Left lung (tissue), 10 donors: ENCODE results near the gene UNC13C. TPM values are rescaled to one million over a fixed set of nuclear protein-coding genes. Genes with fewer than 3 reads are reported as not detected.

Experiments
- ATAC-seq: fragments of 200-7000 bp; cut with Tn5 transposase; one replicate; pipeline ENCODE4 v1.9.1; 2020; ENCODE audit warnings: moderate library complexity
- DNase-seq, 4 donors: peaks; one replicate each; pipeline ENCODE4 v3.0.0-alpha.2; 2013 to 2020
- H3K27ac ChIP-seq, 2 donors: fragments of 200-600 bp; sonication (generic) in 1 of 2; one replicate each; pipeline versions ENCODE4 v1.5.0 to v1.8.0; 2020 to 2021
- H3K27me3 ChIP-seq, 2 donors: fragments of 200-600 bp; sonication (generic) in 1 of 2; one replicate each; pipeline versions ENCODE4 v1.5.0 to v1.8.0; 2020 to 2021
- H3K36me3 ChIP-seq, 2 donors: fragments of 200-600 bp; sonication (generic) in 1 of 2; one replicate each; pipeline versions ENCODE4 v1.5.0 to v1.8.0; 2020 to 2021
- H3K4me1 ChIP-seq, 2 donors: fragments of 200-600 bp; one replicate each; pipeline ENCODE4 v1.8.0; 2021
- H3K4me3 ChIP-seq, 2 donors: fragments of 200-600 bp; sonication (generic) in 1 of 2; one replicate each; pipeline versions ENCODE4 v1.5.0 to v1.8.0; 2020 to 2021; ENCODE audit warnings: mild to moderate bottlenecking in 1 of 2
- H3K9me3 ChIP-seq, 2 donors: fragments of 200-600 bp; sonication (generic) in 1 of 2; one replicate each; pipeline versions ENCODE4 v1.5.0 to v1.8.0; 2020 to 2021
- CTCF ChIP-seq, 2 donors: fragments of 200-600 bp; sonication (generic) in 1 of 2; IDR thresholded peaks; one replicate each; pipeline versions ENCODE4 v1.5.0 to v1.8.0; 2021; ENCODE audit warnings: antibody characterized with exemption in 2 of 2
- intact Hi-C, 2 donors: fragments of 100-400 bp; cut with DNase I; formaldehyde crosslinking; loops; one replicate each; pipeline versions ENCODE4 v1.11.2 to v1.14.2; 2022
- polyA plus RNA-seq, 6 donors: library from polyadenylated mRNA; unstranded; fragments of 120-200 nt; gene quantifications; one replicate each; pipeline ENCODE4 v1.2.1, GENCODE V29; 2013; ENCODE audit not compliant: insufficient read length in 6 of 6
- total RNA-seq, 2 donors: library from RNA; stranded (reverse); fragmentation: NEBNext Ultra II Directional; extraction: Animal tissue kit (Norgen Biotek cat#: 25700); gene quantifications; one replicate each; pipeline ENCODE4 v1.2.1, GENCODE V29; 2021
- donor health status: DM: no; HTN: yes; CAD: no.
- donor health status: DM: no; HTN: no; CAD: no.

Gene UNC13C
- total and polyA plus RNA-seq, 8 donors, result 0.03 to 19.2 (median 12.8) TPM

- ATAC-seq (no peak), DNase-seq (no peak)
- no peaks in the 10 kb centered on the region for H3K27me3 ChIP-seq
- no peaks in the 10 kb centered on the region for H3K9me3 ChIP-seq
- no peaks in the 10 kb centered on the region for H3K4me1 ChIP-seq
- H3K36me3 ChIP-seq, result no peaks in the 10 kb centered on the region
- no peak overlapping the region for H3K27ac ChIP-seq
- intact Hi-C loops, result no loop called here
- no peak overlapping the region for H3K4me3 ChIP-seq
- TF ChIP-seq CTCF (IDR thresholded peaks at IDR 0.05), result no peak
Observed at GRCh38 chr15:54208786-54209185, 230.5 kb downstream of the UNC13C start.

- Histone ChIP-seq H3K4me3 (no peak overlapping the region), H3K9me3 (no peaks in the 10 kb centered on the region), H3K36me3 (no peaks in the 10 kb centered on the region), H3K27me3 (no peaks in the 10 kb centered on the region), H3K4me1 (no peaks in the 10 kb centered on the region), H3K27ac (no peak overlapping the region)
- no peak for TF ChIP-seq CTCF (IDR thresholded peaks at IDR 0.05)
- intact Hi-C loops, result no loop called here
- ATAC-seq (no peak), DNase-seq (no peak)
Observed at GRCh38 chr15:54212635-54213034, 234.4 kb downstream of the UNC13C start.

- ATAC-seq, result no peak
- no peaks in the 10 kb centered on the region for H3K36me3 ChIP-seq
- intact Hi-C loops, result no loop called here
- no peaks in the 10 kb centered on the region for H3K27me3 ChIP-seq
- TF ChIP-seq CTCF (IDR thresholded peaks at IDR 0.05), result no peak
- DNase-seq, result peak in 1 of 4 donors; percentile 50
- H3K9me3 ChIP-seq, result peaks cover 0 to 22% of the 10 kb centered on the region in 2 donors
- H3K4me3 ChIP-seq, result no peak overlapping the region
- H3K4me1 ChIP-seq, result no peaks in the 10 kb centered on the region
- H3K27ac ChIP-seq, result no peak overlapping the region
Observed at GRCh38 chr15:54226455-54226854, 248.2 kb downstream of the UNC13C start.

- H3K36me3 ChIP-seq, result no peaks in the 10 kb centered on the region
- no peak overlapping the region for H3K4me3 ChIP-seq
- TF ChIP-seq CTCF (IDR thresholded peaks at IDR 0.05), result no peak
- peaks cover 0 to 22% of the 10 kb centered on the region in 2 donors for H3K9me3 ChIP-seq
- intact Hi-C loops, result no loop called here
- ATAC-seq (no peak), DNase-seq (no peak)
- H3K27ac ChIP-seq, result no peak overlapping the region
- no peaks in the 10 kb centered on the region for H3K4me1 ChIP-seq
- no peaks in the 10 kb centered on the region for H3K27me3 ChIP-seq
Observed at GRCh38 chr15:54227569-54227968, 249.3 kb downstream of the UNC13C start.

- Histone ChIP-seq H3K36me3 (no peaks in the 10 kb centered on the region), H3K9me3 (no peaks in the 10 kb centered on the region), H3K27ac (no peak overlapping the region), H3K4me3 (no peak overlapping the region), H3K27me3 (no peaks in the 10 kb centered on the region), H3K4me1 (no peaks in the 10 kb centered on the region)
- ATAC-seq, result no peak
- no peak for TF ChIP-seq CTCF (IDR thresholded peaks at IDR 0.05)
- no peak for DNase-seq
- intact Hi-C loops, result no loop called here
Observed at GRCh38 chr15:54250326-54250725, 272.1 kb downstream of the UNC13C start.
